Retinal pigment epithelial cell (primary cell): ENCODE data around the gene MCOLN3.

Experiments
- DNase-seq: peaks from one replicate; pipeline ENCODE4 v3.0.0-alpha.2; 2010; ENCODE audit warnings: low read depth
- H3K4me3 ChIP-seq: 2 replicates; pipeline ENCODE4 v1.5.1; 2011; ENCODE audit warnings: mild to moderate bottlenecking, low read length, control low read depth, moderate library complexity
- TF ChIP-seq, protein P1 (sequence below): conservative IDR thresholded peaks from 2 replicates; pipeline ENCODE4 v1.5.1; 2011; ENCODE audit warnings: low read depth, low read length, control low read depth, inconsistent platforms

The MCOLN3 gene

GRCh38 chr1:85062425-85063026 lies 14.2 kb upstream of the MCOLN3 start:
- no peak for DNase-seq
- H3K4me3 ChIP-seq, result peak overlapping the region; percentile 71
- TF ChIP-seq, protein P1, sequence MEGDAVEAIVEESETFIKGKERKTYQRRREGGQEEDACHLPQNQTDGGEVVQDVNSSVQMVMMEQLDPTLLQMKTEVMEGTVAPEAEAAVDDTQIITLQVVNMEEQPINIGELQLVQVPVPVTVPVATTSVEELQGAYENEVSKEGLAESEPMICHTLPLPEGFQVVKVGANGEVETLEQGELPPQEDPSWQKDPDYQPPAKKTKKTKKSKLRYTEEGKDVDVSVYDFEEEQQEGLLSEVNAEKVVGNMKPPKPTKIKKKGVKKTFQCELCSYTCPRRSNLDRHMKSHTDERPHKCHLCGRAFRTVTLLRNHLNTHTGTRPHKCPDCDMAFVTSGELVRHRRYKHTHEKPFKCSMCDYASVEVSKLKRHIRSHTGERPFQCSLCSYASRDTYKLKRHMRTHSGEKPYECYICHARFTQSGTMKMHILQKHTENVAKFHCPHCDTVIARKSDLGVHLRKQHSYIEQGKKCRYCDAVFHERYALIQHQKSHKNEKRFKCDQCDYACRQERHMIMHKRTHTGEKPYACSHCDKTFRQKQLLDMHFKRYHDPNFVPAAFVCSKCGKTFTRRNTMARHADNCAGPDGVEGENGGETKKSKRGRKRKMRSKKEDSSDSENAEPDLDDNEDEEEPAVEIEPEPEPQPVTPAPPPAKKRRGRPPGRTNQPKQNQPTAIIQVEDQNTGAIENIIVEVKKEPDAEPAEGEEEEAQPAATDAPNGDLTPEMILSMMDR, result no peak

- peak overlapping the region; percentile 71 for H3K4me3 ChIP-seq
- peak; percentile 96 for DNase-seq
- TF ChIP-seq, protein P1, result no peak
Observed at GRCh38 chr1:85061711-85062424, 13.6 kb upstream of the MCOLN3 start.

DNA sequence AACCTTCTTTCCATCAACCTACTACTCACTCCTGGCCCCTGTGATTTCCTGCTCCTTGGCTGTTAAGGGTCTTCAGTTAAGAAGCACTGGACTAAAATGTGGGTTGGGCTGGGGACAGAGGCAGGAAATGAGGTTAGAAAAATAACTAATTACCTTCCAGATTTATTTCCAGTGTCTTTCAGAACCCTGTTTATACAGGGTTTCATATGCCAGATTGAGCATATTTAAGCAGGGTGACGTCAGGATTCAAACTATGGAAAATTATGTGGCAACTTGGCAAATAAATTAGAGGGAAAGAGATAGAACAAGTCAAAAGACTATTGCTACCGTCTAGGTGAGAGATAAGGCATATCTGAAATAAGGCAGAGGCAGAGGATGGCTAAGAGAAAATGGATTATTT lies 11.7 kb upstream of the MCOLN3 start:
- no peak overlapping the region for H3K4me3 ChIP-seq
- DNase-seq, result no peak
- TF ChIP-seq, protein P1, result no peak

DNA sequence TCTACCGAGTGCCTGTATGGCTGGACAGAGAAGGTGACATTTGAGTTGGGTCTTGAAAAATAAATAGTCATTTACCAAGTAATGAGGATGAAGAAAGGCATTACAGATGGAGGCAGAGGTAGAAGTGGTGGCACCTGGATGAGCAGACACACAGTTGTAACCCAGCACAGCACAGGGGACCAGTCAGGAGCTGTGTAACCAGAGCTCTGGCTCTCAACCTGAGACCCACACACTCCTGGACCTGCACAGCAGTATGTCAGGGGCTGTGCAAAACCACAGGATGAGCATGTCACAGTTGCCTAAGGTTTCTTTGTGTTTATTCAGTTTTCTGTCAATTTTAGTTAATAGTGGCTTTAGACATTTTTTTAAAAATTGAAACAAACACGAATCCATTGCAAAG lies 11.3 kb upstream of the MCOLN3 start:
- TF ChIP-seq, protein P1, result no peak

GRCh38 chr1:85058786-85059185 lies 10.5 kb upstream of the MCOLN3 start:
- TF ChIP-seq, protein P1, result no peak
- H3K4me3 ChIP-seq, result no peak overlapping the region
- DNase-seq, result no peak

More for the DNA sequence above, 11.3 kb upstream of the MCOLN3 start:
- no peak overlapping the region for H3K4me3 ChIP-seq
- no peak for DNase-seq

- H3K4me3 ChIP-seq, result no peak overlapping the region
- TF ChIP-seq, protein P1, result no peak
- DNase-seq, result no peak
Observed at GRCh38 chr1:85058311-85058710, 10.0 kb upstream of the MCOLN3 start.

DNA sequence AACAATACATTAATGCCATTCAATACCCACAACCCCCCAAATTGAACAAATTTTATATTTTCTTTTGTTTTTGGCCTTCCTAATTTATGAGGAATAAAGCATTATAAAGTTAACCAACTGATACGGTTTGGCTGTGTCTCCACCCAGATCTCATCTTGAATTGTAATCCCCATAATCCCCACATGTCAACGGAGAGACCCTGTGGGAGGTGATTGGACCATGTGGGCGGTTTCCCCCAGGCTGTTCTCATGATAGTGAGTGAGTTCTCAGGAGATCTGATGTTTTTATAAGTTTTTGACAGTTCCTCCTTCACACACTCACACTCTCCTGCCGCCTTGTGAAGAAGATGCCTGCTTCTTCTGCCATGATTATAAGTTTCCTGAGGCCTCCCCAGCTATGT lies 6.4 kb upstream of the MCOLN3 start:
- H3K4me3 ChIP-seq, result no peak overlapping the region
- TF ChIP-seq, protein P1, result no peak
- DNase-seq, result no peak
